HL-60 (cell line): ENCODE results near the gene NCOR1.

Experiments used
- DNase-seq, 2 experiments: peaks; one replicate each; pipeline ENCODE4 v3.0.0-alpha.2; 2010 to 2020; ENCODE audit warnings: low read depth in 1 of 2, low spot score in 1 of 2
- H3K27ac ChIP-seq: fragments of 250-450 bp; sonication (Bioruptor Pico); replicated peaks from 2 replicates; pipeline ENCODE4 v1.5.1; 2020; ENCODE audit warnings: mild to moderate bottlenecking, moderate library complexity
- H3K27me3 ChIP-seq: fragments of 250-450 bp; sonication (Bioruptor Pico); 2 replicates; pipeline ENCODE4 v1.5.1; 2021; ENCODE audit warnings: mild to moderate bottlenecking, moderate library complexity; ENCODE audit not compliant: insufficient read depth, poor library complexity, severe bottlenecking
- H3K4me3 ChIP-seq: replicated peaks from 2 replicates; pipeline ENCODE4 v1.5.1; 2011; ENCODE audit warnings: mild to moderate bottlenecking, control low read depth, low read length; ENCODE audit not compliant: insufficient read depth
- CTCF ChIP-seq: IDR thresholded peaks from one replicate; pipeline ENCODE4 v1.5.1; 2011; ENCODE audit warnings: low read length, control low read depth, inconsistent platforms; ENCODE audit not compliant: insufficient read depth
- GABPA ChIP-seq: IDR thresholded peaks from 2 replicates; pipeline ENCODE4 v1.6.1; 2012; ENCODE audit warnings: low read depth
- POLR2AphosphoS5 ChIP-seq: IDR thresholded peaks from 2 replicates; pipeline ENCODE4 v1.6.1; 2012; ENCODE audit warnings: low read depth
- REST ChIP-seq: IDR thresholded peaks from 2 replicates; pipeline ENCODE4 v1.6.1; 2012; ENCODE audit warnings: low read depth; ENCODE audit not compliant: insufficient replicate concordance
- SPI1 ChIP-seq: IDR thresholded peaks from 2 replicates; pipeline ENCODE4 v1.6.1; 2012; ENCODE audit warnings: low read depth, mild to moderate bottlenecking, borderline replicate concordance

Gene NCOR1

GRCh38 chr17:16135461-16135860, 79.9 kb downstream of the NCOR1 start:
- Histone ChIP-seq H3K27me3 (no peaks in the 10 kb centered on the region), H3K4me3 (no peak overlapping the region), H3K27ac (no peak overlapping the region)
- DNase-seq = no peak
- TF ChIP-seq CTCF = no peak
- no peak for TF ChIP-seq POLR2AphosphoS5
- no peak for TF ChIP-seq SPI1
- no peak for TF ChIP-seq REST
- no peak for TF ChIP-seq GABPA

GRCh38 chr17:16131593-16131992, 83.7 kb downstream of the NCOR1 start:
- TF ChIP-seq REST (no peak), CTCF (no peak), GABPA (no peak), POLR2AphosphoS5 (no peak), SPI1 (no peak)
- H3K27ac ChIP-seq = no peak overlapping the region
- no peaks in the 10 kb centered on the region for H3K27me3 ChIP-seq
- no peak overlapping the region for H3K4me3 ChIP-seq
- DNase-seq = no peak

DNA sequence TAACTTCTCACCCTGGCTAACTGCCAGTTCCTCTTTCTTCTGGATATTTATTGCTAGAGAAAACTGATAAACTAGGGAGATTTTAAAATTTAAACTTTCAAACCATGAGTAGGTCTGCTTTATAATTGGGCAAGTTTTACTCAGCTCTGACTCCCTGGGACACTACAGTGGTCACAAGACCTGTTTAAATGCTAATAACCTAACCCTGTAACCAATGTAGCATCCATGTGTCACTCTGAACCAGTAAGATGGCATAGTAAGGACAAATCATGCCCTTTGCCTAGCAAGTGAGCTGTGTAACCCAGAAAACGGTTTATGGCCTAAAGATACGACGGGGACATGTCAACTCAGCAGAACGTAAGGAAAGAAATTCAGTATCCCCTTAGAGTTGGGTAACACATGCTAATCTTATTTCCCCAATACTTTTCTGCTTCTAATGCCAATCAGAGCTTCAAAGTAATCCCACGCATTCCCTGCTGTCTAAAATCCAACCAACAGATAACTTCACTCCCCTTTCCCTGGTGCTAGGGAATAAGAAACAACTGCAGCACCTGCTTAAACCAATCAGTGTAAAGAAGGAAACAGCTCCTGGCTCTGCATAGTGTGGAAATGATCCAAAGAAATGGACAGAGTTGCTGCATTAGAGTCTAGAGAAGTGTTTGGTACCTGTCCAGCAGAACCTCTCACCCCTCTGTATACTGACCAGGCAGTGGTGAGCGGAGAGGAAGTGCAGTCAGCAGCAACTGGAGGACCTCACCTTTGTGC, 85.7 kb downstream of the NCOR1 start:
- H3K4me3 ChIP-seq = no peak overlapping the region
- TF ChIP-seq CTCF (no peak), SPI1 (no peak), GABPA (no peak), POLR2AphosphoS5 (no peak), REST (no peak)
- no peak overlapping the region for H3K27ac ChIP-seq
- H3K27me3 ChIP-seq = no peaks in the 10 kb centered on the region
- DNase-seq = no peak
